Type B pancreatic cell (in vitro differentiated cells): ENCODE results near the gene TARM1. TPM values are rescaled to one million over a fixed set of nuclear protein-coding genes. Genes with fewer than 3 reads are reported as not detected.

ENCODE experiments used
- DNase-seq: peaks from one replicate; pipeline ENCODE4 v3.0.0; 2021; ENCODE audit warnings: mixed read lengths; ENCODE audit not compliant: unreplicated experiment; ENCODE audit errors: extremely low spot score
- H3K27ac Mint-ChIP-seq: 2 replicates; pipeline ENCODE4 v1.8.0; 2021; ENCODE audit warnings: mild to moderate bottlenecking, mixed read lengths
- H3K27me3 Mint-ChIP-seq: 2 replicates; pipeline ENCODE4 v1.8.0; 2021; ENCODE audit warnings: mixed read lengths
- H3K36me3 Mint-ChIP-seq: 2 replicates; pipeline ENCODE4 v1.8.0; 2021; ENCODE audit warnings: mixed read lengths
- H3K4me1 Mint-ChIP-seq: one replicate; pipeline ENCODE4 v1.8.0; 2021; ENCODE audit warnings: mixed read lengths; ENCODE audit not compliant: unreplicated experiment
- H3K4me3 Mint-ChIP-seq: 2 replicates; pipeline ENCODE4 v1.8.0; 2021; ENCODE audit warnings: mild to moderate bottlenecking, mixed read lengths
- H3K9me3 Mint-ChIP-seq: 2 replicates; pipeline ENCODE4 v1.8.0; 2021; ENCODE audit warnings: mixed read lengths
- long read RNA-seq: library from polyadenylated mRNA; unstranded; transcript quantifications from one replicate; pipeline ENCODE4 v2.0.0, GENCODE V29; 2020
- total RNA-seq: library from RNA; stranded (reverse); gene quantifications from 2 replicates; pipeline ENCODE4 v1.2.1, GENCODE V29; 2021; ENCODE audit warnings: low replicate concordance
- TF ChIP-seq, protein P1 (sequence below): fragments of 200-600 bp; sonication (generic); conservative IDR thresholded peaks from 2 replicates; pipeline ENCODE4 v1.5.0; 2021; ENCODE audit warnings: antibody characterized with exemption, mild to moderate bottlenecking

The TARM1 gene
- total RNA-seq, result not detected in 2 replicates
- long read RNA-seq, result 0 reads

GRCh38 chr19:54081032-54081431 lies at the start of gene TARM1:
Gene TARM1, minus strand, starts transcription at chr19:54081365. Its CDS starts 25 bp downstream, at chr19:54081340.
- no peak for DNase-seq
- no peaks in the 10 kb centered on the region for H3K9me3 Mint-ChIP-seq

GRCh38 chr19:54129617-54129996 lies 48.4 kb upstream of the TARM1 start:
- peaks cover 8% of the 10 kb centered on the region for H3K36me3 Mint-ChIP-seq
- peaks cover 4% of the 10 kb centered on the region for H3K27me3 Mint-ChIP-seq
- no peaks in the 10 kb centered on the region for H3K4me1 Mint-ChIP-seq
- H3K27ac Mint-ChIP-seq, result no peak overlapping the region
- no peak for DNase-seq
- TF ChIP-seq, protein P1, sequence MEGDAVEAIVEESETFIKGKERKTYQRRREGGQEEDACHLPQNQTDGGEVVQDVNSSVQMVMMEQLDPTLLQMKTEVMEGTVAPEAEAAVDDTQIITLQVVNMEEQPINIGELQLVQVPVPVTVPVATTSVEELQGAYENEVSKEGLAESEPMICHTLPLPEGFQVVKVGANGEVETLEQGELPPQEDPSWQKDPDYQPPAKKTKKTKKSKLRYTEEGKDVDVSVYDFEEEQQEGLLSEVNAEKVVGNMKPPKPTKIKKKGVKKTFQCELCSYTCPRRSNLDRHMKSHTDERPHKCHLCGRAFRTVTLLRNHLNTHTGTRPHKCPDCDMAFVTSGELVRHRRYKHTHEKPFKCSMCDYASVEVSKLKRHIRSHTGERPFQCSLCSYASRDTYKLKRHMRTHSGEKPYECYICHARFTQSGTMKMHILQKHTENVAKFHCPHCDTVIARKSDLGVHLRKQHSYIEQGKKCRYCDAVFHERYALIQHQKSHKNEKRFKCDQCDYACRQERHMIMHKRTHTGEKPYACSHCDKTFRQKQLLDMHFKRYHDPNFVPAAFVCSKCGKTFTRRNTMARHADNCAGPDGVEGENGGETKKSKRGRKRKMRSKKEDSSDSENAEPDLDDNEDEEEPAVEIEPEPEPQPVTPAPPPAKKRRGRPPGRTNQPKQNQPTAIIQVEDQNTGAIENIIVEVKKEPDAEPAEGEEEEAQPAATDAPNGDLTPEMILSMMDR, result no peak
- H3K4me3 Mint-ChIP-seq, result no peak overlapping the region
- H3K9me3 Mint-ChIP-seq, result no peaks in the 10 kb centered on the region

More at GRCh38 chr19:54081032-54081431, at the start of gene TARM1:
- Mint-ChIP-seq H3K4me3 (no peak within 1 kb of the TSS), H3K36me3 (no peaks in the 10 kb centered on the region), H3K27me3 (peaks cover 6% of the 10 kb centered on the region), H3K27ac (no peak within 1 kb of the TSS), H3K4me1 (no peaks in the 10 kb centered on the region)
- TF ChIP-seq, protein P1, result no peak

- Mint-ChIP-seq H3K4me3 (no peak overlapping the region), H3K4me1 (no peaks in the 10 kb centered on the region), H3K27ac (no peak overlapping the region), H3K36me3 (peaks cover 5% of the 10 kb centered on the region), H3K27me3 (no peaks in the 10 kb centered on the region), H3K9me3 (no peaks in the 10 kb centered on the region)
- DNase-seq, result no peak
- TF ChIP-seq, protein P1, result no peak
Measured at GRCh38 chr19:54128796-54129616, 47.8 kb upstream of the TARM1 start.

GRCh38 chr19:54128441-54128725 lies 47.2 kb upstream of the TARM1 start:
- no peaks in the 10 kb centered on the region for H3K27me3 Mint-ChIP-seq
- H3K4me3 Mint-ChIP-seq, result no peak overlapping the region
- no peak for DNase-seq
- TF ChIP-seq, protein P1, result no peak
- no peak overlapping the region for H3K27ac Mint-ChIP-seq
- no peaks in the 10 kb centered on the region for H3K9me3 Mint-ChIP-seq
- H3K36me3 Mint-ChIP-seq, result peaks cover 6% of the 10 kb centered on the region
- H3K4me1 Mint-ChIP-seq, result no peaks in the 10 kb centered on the region

DNA sequence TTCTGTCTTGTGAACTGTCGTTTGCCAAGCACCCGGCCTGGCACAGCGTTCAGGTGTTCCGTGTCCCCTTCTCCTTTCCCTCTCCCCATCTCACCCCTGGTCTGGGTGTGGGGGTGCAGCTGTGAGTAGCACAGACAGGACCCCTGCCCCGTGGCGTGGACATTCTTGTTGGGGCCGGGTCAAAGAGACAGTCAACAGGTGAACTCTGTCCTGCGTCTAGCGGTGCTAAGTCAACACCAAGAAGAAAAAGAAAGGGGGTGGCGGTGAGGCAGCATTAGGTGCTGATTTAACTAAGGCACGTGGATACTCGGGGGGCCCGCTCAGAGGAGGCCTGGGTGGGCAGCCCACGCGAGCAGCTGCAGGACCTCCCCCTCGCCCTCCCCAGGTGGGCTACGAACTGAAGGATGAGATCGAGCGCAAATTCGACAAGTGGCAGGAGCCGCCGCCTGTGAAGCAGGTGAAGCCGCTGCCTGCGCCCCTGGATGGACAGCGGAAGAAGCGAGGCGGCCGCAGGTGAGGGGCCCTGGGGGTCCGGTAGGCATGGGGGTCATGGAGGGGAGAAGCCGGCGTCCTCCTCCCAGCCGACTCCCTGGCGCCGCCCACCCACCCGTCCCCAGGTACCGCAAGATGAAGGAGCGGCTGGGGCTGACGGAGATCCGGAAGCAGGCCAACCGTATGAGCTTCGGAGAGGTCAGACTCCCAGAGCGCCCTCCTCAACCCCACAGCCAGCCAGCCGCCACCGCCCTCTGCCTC lies 46.7 kb upstream of the TARM1 start:
- H3K27ac Mint-ChIP-seq, result no peak overlapping the region
- no peaks in the 10 kb centered on the region for H3K9me3 Mint-ChIP-seq
- no peaks in the 10 kb centered on the region for H3K27me3 Mint-ChIP-seq
- H3K4me3 Mint-ChIP-seq, result no peak overlapping the region
- TF ChIP-seq, protein P1, result no peak
- H3K4me1 Mint-ChIP-seq, result no peaks in the 10 kb centered on the region
- peaks cover 9% of the 10 kb centered on the region for H3K36me3 Mint-ChIP-seq
- no peak for DNase-seq
